B cell (primary cell): ENCODE data around the gene TPMT.

ENCODE experiments used
- EZH2 ChIP-seq: IDR thresholded peaks from 2 replicates; pipeline ENCODE4 v1.6.1; 2012; ENCODE audit warnings: borderline replicate concordance, low read depth, mild to moderate bottlenecking, moderate library complexity, low read length; ENCODE audit not compliant: insufficient read depth, poor library complexity, severe bottlenecking
- TF ChIP-seq, protein P1 (sequence below): fragments of 200-600 bp; IDR thresholded peaks from one replicate; pipeline ENCODE4 v1.8.0; 2022; ENCODE audit warnings: antibody characterized with exemption, mild to moderate bottlenecking

DNA sequence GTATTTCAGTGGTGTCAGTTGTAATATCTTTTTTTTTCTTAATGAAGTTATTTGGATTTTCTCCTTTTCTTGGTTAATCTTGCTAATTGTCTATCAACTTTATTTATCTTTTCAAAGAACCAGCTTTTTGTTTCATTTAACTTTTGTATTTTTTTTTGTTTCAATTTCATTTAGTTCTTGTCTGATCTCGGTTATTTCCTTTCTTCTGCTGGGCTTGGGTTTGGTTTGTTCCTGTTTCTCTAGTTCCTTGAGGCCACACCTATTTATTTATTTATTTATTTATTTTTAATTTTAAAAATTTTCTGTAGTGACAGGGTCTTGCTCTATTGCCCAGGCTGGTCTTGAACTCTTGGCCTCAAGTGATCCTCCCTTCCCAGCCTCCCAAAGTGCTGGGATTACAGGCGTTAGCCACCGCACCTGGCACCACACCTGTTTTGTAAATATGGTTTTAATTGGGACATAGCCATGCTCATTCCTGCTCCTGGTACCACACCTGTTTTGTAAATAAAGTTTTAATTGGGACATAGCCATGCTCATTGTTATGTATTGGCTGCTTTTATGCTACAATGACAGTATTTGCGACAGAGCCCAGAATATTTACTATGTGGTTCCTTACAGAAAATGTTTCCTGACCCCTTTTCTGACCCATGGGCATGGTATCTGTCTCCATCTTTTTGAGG lies 22.5 kb upstream of the TPMT start:
- TF ChIP-seq, protein P1, sequence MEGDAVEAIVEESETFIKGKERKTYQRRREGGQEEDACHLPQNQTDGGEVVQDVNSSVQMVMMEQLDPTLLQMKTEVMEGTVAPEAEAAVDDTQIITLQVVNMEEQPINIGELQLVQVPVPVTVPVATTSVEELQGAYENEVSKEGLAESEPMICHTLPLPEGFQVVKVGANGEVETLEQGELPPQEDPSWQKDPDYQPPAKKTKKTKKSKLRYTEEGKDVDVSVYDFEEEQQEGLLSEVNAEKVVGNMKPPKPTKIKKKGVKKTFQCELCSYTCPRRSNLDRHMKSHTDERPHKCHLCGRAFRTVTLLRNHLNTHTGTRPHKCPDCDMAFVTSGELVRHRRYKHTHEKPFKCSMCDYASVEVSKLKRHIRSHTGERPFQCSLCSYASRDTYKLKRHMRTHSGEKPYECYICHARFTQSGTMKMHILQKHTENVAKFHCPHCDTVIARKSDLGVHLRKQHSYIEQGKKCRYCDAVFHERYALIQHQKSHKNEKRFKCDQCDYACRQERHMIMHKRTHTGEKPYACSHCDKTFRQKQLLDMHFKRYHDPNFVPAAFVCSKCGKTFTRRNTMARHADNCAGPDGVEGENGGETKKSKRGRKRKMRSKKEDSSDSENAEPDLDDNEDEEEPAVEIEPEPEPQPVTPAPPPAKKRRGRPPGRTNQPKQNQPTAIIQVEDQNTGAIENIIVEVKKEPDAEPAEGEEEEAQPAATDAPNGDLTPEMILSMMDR: no peak
- no peak for TF ChIP-seq EZH2
